SK-N-SH treated with all-trans-retinoic acid at 6 μM for 48 hours (cell line): ENCODE data around the gene MUC5AC.

ENCODE experiments used
- CREB5 ChIP-seq: fragments of 250-450 bp; sonication (Bioruptor Pico); IDR thresholded peaks from 2 replicates; pipeline ENCODE4 v1.5.1; 2020; ENCODE audit warnings: low read depth, mild to moderate bottlenecking, moderate library complexity
- CSDC2 ChIP-seq: fragments of 250-450 bp; sonication (Bioruptor Pico); IDR thresholded peaks from 2 replicates; pipeline ENCODE4 v1.5.0; 2020; ENCODE audit warnings: mild to moderate bottlenecking, moderate library complexity
- OSR1 ChIP-seq: fragments of 250-450 bp; sonication (Bioruptor Pico); IDR thresholded peaks from 2 replicates; pipeline ENCODE4 v1.8.0; 2022; ENCODE audit warnings: moderate library complexity, mild to moderate bottlenecking, inconsistent platforms
- PATZ1 ChIP-seq: fragments of 250-450 bp; sonication (Bioruptor Pico); IDR thresholded peaks from 2 replicates; pipeline ENCODE4 v1.8.0; 2020; ENCODE audit warnings: mild to moderate bottlenecking, moderate library complexity, borderline replicate concordance
- PPARA ChIP-seq: fragments of 250-450 bp; sonication (Bioruptor Pico); IDR thresholded peaks from 2 replicates; pipeline ENCODE4 v1.5.0; 2020; ENCODE audit warnings: mild to moderate bottlenecking, borderline replicate concordance
- SNAI2 ChIP-seq: fragments of 250-450 bp; sonication (Bioruptor Pico); IDR thresholded peaks from 2 replicates; pipeline ENCODE4 v1.5.0; 2020; ENCODE audit warnings: mild to moderate bottlenecking, moderate library complexity
- TOX ChIP-seq: fragments of 250-450 bp; sonication (Bioruptor Pico); IDR thresholded peaks from 2 replicates; pipeline ENCODE4 v1.8.0; 2021; ENCODE audit warnings: mild to moderate bottlenecking, moderate library complexity, borderline replicate concordance
- ZC3H10 ChIP-seq: fragments of 250-450 bp; sonication (Bioruptor Pico); IDR thresholded peaks from 2 replicates; pipeline ENCODE4 v1.5.1; 2021; ENCODE audit warnings: mild to moderate bottlenecking, moderate library complexity
- ZFP3 ChIP-seq: fragments of 250-450 bp; sonication (Bioruptor Pico); IDR thresholded peaks from 2 replicates; pipeline ENCODE4 v1.5.0; 2020; ENCODE audit warnings: mild to moderate bottlenecking, moderate library complexity
- ZNF70 ChIP-seq: fragments of 450-650 bp; formaldehyde crosslinking; IDR thresholded peaks from 2 replicates; pipeline ENCODE4 v1.5.0; 2020; ENCODE audit warnings: mild to moderate bottlenecking, moderate library complexity

DNA sequence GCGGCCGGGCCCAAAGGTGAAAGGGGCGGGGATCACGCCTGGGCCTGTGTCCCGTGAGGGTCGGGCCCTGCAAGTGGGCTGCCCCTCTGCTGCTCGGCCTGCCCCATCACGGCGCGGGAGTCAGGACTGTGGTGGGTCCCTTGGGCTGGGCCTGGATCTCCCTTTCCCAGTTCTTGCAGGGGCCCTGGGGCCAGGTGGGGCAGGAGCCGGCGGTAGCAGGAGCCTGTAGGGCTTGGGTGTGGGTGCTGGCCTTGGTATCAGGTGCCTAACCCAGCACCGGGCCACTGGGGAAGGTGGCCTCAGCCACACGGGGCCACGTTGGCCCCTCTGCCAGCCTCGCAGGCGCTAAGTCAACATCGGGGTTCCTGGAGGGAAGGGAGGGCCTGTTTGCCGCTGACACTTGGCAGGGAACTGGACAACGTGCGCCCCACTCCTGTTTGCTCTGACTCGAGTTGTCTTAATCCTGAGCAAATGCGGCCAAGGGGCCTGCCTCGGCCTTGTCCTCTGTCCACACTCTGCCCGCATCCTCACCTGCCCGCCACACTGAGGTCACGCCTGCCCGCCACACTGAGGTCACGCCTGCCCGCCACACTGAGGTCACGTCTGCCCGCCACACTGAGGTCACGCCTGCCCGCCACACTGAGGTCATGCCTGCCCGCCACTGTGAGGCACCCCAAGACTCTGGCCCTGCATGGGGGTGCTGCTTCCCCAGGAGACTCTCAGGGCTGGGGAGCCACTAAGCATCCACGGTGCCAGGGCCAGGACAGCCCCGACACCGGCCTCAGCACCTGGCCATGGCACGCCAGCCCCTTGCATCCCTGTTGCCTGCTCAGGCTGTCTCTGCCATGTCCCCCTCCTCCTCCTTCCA is 50.9 kb downstream of the MUC5AC start:
- no peak for TF ChIP-seq PATZ1 (CRISPR knock-in tag)
- no peak for TF ChIP-seq ZNF70 (CRISPR knock-in tag)
- no peak for TF ChIP-seq TOX (CRISPR knock-in tag)
- TF ChIP-seq CREB5 (CRISPR knock-in tag) = no peak
- no peak for TF ChIP-seq SNAI2 (CRISPR knock-in tag)
- TF ChIP-seq ZFP3 = no peak
- TF ChIP-seq OSR1 = no peak
- TF ChIP-seq CSDC2 (CRISPR knock-in tag) = no peak
- TF ChIP-seq PPARA (CRISPR knock-in tag) = no peak
- no peak for TF ChIP-seq ZC3H10
